GM12892 (cell line): Measurements from ENCODE around the gene ANKRD6.

Source experiments
- POLR2A ChIP-seq: IDR thresholded peaks from 2 replicates; pipeline ENCODE4 v1.6.1; 2011; ENCODE audit warnings: low read depth, low read length, control low read depth
- POLR2AphosphoS5 ChIP-seq: IDR thresholded peaks from 2 replicates; pipeline ENCODE4 v1.6.1; 2011; ENCODE audit warnings: low read depth, low read length, control low read depth
- TAF1 ChIP-seq: IDR thresholded peaks from 2 replicates; pipeline ENCODE4 v1.6.1; 2011; ENCODE audit warnings: low read depth, mild to moderate bottlenecking, control low read depth, low read length, borderline replicate concordance

DNA sequence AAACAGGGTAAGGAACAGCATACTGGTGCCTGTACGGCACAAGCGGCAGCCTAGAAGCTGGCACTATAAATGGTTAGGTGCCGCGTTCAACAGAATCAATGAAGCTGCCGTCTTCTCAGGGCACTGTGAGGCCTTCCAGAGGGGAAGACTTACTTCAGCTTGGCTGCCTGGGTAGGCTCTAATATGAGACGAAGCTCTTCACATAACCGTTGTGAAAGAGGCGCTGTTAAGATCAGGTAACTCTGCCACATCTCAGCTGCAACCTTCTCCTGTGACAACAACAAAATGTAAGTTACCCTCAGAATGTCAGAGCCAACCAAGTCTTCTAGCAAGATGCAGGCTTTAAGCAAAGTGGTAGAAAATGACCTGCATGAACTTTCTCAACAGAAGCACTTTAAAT lies 217.6 kb downstream of the ANKRD6 start:
- TF ChIP-seq POLR2A (no peak), TAF1 (no peak), POLR2AphosphoS5 (no peak)
